Lower leg skin (tissue), 4 donors: Measurements from ENCODE around the gene CEP112. TPM values are rescaled to one million over a fixed set of nuclear protein-coding genes. Genes with fewer than 3 reads are reported as not detected.

ENCODE experiments used
- DNase-seq, 2 donors: peaks; one replicate each; pipeline ENCODE4 v3.0.0-alpha.2; 2019; ENCODE audit warnings: low spot score in 2 of 2
- H3K4me3 ChIP-seq: fragments of 200-600 bp; sonication (generic); 2 replicates; pipeline ENCODE4 v1.5.1; 2017; ENCODE audit warnings: mild to moderate bottlenecking, low read depth; ENCODE audit not compliant: poor library complexity, severe bottlenecking
- POLR2A ChIP-seq, 2 donors: fragments of 450-650 bp; IDR thresholded peaks; one replicate each; pipeline ENCODE4 v1.6.1; 2016 to 2017; ENCODE audit warnings: antibody characterized with exemption in 2 of 2, mild to moderate bottlenecking in 1 of 2, moderate library complexity in 1 of 2
- WGBS, 2 donors: methylation state at CpG; one replicate each; pipeline ENCODE4 v1.1.5; 2018; 5-methylcytosine and 5-hydroxymethylcytosine counted together
- intact Hi-C: fragments of 100-400 bp; cut with DNase I; formaldehyde crosslinking; loops from one replicate; pipeline ENCODE4 v1.15.0; 2023; ENCODE audit warnings: low total_unique reads
- total RNA-seq, 4 donors: library from RNA; depleted of rRNA; stranded (reverse); fragments of >200 nt; gene quantifications; one replicate each; pipeline ENCODE4 v1.1.0, GENCODE V29; 2016
- TF ChIP-seq, protein P1 (sequence below), 3 donors: fragments of 450-650 bp; IDR thresholded peaks; one replicate each; pipeline ENCODE4 v1.5.1; 2016; ENCODE audit warnings: antibody characterized with exemption in 3 of 3, mild to moderate bottlenecking in 3 of 3, moderate library complexity in 2 of 3

The CEP112 gene
- total RNA-seq, 4 donors from 2014 or later: 1.6 to 7.6 (median 3.6) TPM

DNA sequence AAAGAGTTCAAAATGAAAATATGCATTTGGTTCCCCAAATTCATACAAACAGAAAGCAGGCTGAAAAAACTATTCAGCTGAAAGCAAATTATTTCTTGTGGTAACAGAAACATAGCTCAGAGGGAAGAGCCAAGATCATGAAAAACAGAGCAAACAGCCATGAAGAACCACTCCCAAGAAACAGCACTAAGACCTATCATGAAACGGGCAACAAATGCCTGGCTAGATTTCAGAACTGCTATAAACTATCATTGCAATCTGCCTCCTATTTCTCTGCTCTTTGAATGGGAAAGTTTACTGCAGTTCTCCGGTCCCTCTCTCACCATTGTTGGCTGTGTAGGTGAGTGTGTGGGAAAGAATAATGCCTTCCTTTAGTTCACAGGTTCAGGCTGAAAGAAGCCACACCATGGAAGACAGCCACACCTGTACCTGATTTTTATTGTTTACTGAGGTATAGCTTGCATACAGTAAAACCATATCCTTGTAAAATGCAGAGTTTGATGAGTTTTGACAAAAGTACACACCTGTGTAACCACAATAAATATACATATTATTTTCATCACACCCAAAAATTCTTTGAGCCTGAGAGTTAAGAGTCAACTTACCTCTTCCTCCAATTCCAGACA is 48.2 kb downstream of the CEP112 start:
- WGBS, 2 donors: 37 to 49% methylated on average over 2 of the region's 2 CpGs
- H3K4me3 ChIP-seq: no peak overlapping the region
- intact Hi-C loops: loop anchor here (1.0 kb wide), 1 partner anchor 32 kb away; no protein-coding TSS in a partner anchor
- DNase-seq: no peak
- TF ChIP-seq, protein P1, sequence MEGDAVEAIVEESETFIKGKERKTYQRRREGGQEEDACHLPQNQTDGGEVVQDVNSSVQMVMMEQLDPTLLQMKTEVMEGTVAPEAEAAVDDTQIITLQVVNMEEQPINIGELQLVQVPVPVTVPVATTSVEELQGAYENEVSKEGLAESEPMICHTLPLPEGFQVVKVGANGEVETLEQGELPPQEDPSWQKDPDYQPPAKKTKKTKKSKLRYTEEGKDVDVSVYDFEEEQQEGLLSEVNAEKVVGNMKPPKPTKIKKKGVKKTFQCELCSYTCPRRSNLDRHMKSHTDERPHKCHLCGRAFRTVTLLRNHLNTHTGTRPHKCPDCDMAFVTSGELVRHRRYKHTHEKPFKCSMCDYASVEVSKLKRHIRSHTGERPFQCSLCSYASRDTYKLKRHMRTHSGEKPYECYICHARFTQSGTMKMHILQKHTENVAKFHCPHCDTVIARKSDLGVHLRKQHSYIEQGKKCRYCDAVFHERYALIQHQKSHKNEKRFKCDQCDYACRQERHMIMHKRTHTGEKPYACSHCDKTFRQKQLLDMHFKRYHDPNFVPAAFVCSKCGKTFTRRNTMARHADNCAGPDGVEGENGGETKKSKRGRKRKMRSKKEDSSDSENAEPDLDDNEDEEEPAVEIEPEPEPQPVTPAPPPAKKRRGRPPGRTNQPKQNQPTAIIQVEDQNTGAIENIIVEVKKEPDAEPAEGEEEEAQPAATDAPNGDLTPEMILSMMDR (IDR thresholded peaks at IDR 0.05): no peak
- no peak for TF ChIP-seq POLR2A (IDR thresholded peaks at IDR 0.05)

DNA sequence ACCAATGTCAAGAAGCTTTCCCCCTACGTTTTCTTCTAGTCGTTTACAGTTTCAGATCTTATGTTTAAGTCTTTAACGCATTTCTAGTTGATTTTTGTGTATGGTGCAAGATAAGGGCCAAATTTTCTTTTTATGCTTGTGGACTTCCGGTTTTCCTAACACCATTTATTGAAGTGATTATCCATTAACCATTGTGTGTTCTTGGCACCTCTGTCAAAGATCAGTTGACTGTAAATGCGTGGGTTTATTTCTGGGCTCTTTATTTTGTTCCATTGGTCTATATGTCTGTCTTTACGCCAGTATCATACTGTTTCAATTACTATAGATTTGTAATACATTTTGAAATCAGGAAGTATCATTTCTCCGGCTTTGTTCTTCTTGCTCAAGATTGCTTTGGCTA is 49.5 kb downstream of the CEP112 start:
- TF ChIP-seq POLR2A (IDR thresholded peaks at IDR 0.05): no peak
- TF ChIP-seq, protein P1 (IDR thresholded peaks at IDR 0.05): no peak
- DNase-seq: no peak

DNA sequence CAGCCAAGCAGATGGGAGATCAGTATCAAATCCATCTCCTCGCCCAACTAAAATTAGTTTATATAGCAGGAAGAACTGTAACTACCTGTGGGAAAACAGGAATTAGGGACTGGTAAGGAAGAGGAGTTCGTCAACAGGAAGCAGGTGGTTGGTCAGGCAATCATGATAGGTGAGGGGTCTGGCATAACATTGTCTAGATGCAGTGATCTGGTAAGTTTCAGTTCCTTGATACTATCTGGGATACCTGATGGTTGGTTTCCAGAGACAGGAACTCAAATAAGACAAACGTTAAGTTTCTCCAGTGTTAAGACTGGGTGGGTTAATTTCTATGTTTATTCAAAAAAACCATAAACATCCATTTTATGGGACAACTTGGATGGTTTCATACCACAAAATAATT is 53.8 kb downstream of the CEP112 start:
- intact Hi-C loops: no loop called here
- TF ChIP-seq, protein P1 (IDR thresholded peaks at IDR 0.05): no peak
- TF ChIP-seq POLR2A (IDR thresholded peaks at IDR 0.05): no peak
- no peak for DNase-seq
- no peak overlapping the region for H3K4me3 ChIP-seq
- 82 to 88% methylated on average over 3 of the region's 3 CpGs for WGBS, 2 donors

More for the DNA sequence above, 49.5 kb downstream of the CEP112 start:
- WGBS, 2 donors: 94 to 95% methylated on average over 7 of the region's 7 CpGs
- no peak overlapping the region for H3K4me3 ChIP-seq
- intact Hi-C loops: no loop called here

DNA sequence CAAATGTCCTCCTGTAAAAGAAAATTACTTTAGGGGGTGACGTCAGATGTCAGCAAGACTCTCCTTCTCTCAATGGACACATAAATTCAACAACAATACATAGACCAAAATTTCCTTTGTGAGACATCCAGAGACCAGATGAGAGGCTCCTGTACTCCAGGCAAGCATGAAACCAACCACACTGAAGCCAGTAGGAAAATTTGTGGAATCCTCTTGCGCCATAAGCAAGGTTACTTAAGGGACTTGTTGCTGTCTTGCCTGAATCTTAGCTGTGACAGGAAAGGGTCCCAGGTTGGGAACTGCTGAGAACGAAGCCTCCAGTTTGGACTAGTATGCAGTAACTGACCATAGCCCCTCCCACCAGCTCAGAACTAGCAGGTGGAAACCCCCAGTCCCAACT is 56.0 kb downstream of the CEP112 start:
- 72 to 81% methylated on average over 3 of the region's 3 CpGs for WGBS, 2 donors
- intact Hi-C loops: no loop called here
- no peak for TF ChIP-seq POLR2A (IDR thresholded peaks at IDR 0.05)
- TF ChIP-seq, protein P1 (IDR thresholded peaks at IDR 0.05): no peak
- DNase-seq: no peak
- no peak overlapping the region for H3K4me3 ChIP-seq

DNA sequence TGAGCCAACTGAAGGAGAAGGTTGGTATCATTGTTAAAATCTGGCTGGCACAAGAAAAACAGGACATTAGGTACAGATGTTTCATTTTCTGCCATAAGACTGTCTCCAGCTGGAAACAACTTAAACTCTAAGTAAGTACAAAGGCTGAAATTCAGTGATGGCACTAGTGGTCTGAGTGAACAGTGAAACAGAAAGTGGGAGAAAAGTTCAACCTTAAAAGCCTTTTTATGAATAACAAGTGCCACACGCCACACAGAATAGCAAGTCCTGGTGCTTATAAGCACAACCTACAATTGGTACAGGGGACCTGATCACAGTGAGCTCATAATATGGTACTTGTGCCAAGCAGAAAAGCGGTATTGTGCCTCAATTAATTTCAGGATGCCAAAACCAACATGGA is 56.7 kb downstream of the CEP112 start:
- TF ChIP-seq, protein P1 (IDR thresholded peaks at IDR 0.05): no peak
- no peak for TF ChIP-seq POLR2A (IDR thresholded peaks at IDR 0.05)
- intact Hi-C loops: no loop called here
- 68 to 72% methylated on average over 2 of the region's 2 CpGs for WGBS, 2 donors
- no peak overlapping the region for H3K4me3 ChIP-seq
- DNase-seq: no peak

DNA sequence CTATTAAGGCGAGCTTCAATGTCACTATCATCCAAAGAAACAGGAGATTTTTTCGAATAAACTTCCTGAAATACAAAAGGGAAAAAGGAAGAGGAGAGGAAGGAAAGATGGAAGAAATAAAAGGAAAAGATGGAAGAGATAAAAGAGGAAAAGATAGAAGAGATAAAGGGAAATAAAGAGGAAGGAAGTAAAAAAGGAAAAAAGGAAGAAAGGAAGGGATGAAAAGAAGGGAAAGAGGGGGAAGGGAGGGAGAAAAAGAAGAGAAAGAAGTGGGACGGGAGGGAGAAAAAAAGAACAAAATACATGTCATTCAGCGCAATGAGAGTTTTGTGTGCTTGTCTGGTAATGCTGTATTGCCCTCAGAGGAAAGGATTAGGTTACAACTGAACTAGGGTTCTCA is 62.2 kb downstream of the CEP112 start:
- H3K4me3 ChIP-seq: no peak overlapping the region
- WGBS, 2 donors: 91 to 93% methylated on average over 4 of the region's 4 CpGs
- TF ChIP-seq POLR2A (IDR thresholded peaks at IDR 0.05): no peak
- intact Hi-C loops: no loop called here
- DNase-seq: no peak
